Stimulated activated naive CD8-positive, alpha-beta T cell treated with anti-CD3 and anti-CD28 coated beads, Interleukin-15, Interleukin-2, amounts not matched to agents 100 U/mL and 50 U/mL, for 24 hours (primary cell): ENCODE data around the gene SURF2.

Experiments used
- ATAC-seq: fragments of 150-1000 bp; cut with Tn5 transposase; one replicate; pipeline ENCODE4 v1.10.0; 2021
- DNase-seq: peaks from one replicate; pipeline ENCODE4 v3.0.0; 2021

Gene SURF2

DNA sequence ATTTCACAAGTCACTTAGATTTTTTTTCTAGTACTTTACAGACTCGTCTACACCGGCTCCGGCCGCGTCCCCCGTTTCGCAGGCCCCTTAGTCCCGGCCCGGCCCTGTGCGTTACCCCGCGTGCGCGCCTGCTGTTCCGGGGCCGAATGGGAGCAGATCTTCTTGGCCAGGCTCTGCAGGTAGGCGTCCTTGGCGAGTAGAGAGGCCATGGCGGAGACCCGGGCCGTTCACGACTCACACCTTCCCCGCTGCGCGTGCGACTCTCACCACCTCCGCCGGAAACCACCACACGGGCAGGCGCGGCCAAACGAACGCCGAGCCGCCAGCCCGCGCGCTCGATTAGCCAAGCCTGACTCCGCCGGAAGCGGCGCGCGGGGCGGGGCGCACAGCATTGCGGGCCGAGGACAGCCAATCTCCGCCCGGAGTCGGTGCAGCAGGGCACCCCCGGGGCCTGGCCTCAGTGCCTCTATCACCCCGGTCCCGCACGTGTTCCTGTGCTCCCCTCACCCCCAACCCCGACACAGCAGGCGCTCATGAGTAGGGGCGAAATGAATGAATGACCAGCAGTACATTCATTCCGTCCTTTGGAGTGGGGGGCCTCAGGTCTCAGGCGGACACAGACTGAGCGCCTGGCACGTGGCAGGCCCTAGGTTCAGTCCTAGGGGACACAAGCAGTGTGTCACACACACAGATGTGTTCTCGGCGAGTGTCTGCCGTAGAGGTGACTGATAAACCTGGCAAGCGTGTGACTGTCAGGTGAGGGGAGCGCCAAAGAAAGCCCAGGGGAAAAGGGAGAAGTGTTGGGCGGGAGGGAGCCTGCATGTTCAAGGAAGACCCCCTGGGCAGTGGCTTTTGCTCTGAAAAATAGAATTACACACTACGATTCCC is 20.2 kb upstream of the SURF2 start, which contains the start of gene SURF6:
Gene SURF6, minus strand, starts transcription at position 265 of the 888 bp plus-strand sequence. Its CDS starts 56 bp downstream, at position 209.
- peak; percentile 98 for ATAC-seq

DNA sequence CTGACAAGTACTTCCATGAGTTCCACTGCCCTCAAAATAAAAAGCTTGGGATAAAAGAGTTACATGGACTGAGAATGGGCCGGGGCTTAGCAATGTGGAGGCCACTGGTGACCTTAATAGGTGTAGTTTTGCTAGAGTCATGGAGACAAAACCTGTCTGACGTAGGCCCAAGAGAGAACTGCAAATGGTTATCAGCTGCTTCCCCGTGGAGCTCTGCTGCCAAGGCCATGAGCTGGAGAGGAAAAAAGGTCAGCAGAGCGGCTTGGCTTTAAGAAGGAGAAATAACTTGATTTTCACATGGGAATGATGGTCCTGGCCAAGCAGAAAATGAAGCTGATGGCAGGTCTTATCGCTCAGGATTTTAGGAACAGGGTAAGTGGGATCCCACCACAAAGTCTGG is 16.7 kb upstream of the SURF2 start:
- no peak for ATAC-seq
- DNase-seq, result peak; percentile 2

More for the DNA sequence above, 20.2 kb upstream of the SURF2 start, which contains the start of gene SURF6:
- DNase-seq, result peak; percentile 96

DNA sequence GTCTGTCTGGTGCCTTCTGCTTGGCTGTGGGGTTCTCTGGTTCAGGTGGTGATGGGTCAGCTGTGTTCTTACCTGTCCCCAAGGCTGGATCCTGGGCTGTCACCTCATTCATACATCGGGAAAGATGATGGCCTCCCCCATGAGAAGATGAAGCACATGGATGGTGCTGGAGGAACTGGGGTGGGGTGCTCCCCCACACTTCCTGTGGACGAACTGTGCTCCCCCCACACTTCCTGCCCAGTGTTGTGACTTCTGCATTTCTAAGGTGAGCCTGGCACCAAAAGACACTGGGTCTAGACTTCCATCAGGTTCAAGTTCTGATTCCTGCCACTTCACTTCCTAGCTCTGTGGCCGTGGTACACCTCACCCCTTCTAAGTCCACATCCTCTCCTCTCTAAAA is 16.1 kb upstream of the SURF2 start:
- ATAC-seq, result no peak

DNA sequence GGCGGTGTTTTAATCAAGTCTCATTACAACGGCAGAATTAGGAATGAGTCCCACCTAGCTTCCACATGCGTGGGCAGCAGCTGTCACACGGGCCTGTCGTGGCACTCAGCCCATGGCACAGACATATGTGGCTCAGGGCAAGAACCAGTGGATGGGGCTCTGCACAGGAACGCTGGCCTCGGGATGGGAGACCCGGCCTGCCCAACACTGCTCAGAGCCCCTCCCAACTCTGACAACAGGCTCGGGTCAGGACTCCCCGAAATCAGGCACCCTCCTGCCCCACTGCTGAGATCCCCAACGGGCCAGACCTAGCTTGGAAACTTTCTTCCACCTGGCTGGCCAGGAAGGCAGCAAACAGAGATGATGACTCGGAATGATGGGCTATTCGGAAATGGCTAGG is 15.4 kb upstream of the SURF2 start:
- no peak for ATAC-seq
- DNase-seq, result no peak

More for the DNA sequence above, 16.1 kb upstream of the SURF2 start:
- DNase-seq, result no peak

DNA sequence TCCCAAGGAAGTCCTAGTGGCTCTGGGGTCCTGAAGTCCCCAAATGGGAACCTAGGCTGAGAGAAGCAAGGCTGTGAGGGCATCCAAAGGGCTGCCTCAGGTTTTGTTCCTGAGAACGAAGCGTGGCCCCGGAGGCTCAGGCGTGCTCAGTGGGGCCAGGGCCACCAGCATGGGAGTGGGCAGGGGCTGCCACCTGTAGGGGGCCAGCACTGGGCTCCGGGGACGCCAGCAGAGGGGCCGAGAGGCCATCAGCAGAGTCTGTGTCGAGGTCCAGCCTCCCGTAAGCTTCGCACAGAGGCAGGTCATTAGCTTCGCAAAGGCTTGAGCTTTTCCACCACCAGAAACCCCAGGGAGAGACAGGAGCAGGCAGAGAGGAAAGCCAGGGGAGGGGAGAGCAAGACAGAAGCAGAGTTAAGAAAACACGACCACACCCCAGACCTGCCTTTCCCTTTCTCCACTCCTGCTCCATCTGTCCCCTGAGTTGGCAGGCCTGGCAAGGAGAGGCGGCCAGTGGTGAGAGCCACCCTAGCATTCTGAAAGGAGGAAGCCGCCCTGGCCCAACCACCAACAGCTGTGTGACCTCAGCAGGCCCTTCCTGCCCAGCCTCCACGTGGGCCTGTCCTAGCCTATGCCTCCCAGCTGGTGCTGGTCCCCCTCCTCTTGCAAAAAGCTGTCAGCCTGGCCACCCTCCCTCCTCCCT is 14.8 kb upstream of the SURF2 start:
- ATAC-seq (no peak), DNase-seq (no peak)

DNA sequence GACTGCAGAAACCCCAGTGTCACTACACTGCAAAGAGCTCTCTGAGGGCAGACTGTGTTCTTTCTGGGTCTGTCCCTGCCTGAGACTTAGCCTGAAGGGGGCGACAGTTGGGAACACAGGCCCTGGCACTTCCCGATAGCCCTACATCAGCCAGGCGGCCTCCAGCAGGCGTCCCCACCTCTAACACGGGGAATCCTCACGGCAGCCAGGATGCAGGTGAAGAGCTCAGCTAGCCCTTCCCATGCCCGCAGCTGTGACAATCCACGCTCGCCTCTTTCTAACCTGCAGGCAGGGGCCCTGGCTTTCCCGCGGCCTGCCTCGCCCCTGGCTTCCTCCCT is 14.3 kb upstream of the SURF2 start:
- DNase-seq (no peak), ATAC-seq (no peak)

DNA sequence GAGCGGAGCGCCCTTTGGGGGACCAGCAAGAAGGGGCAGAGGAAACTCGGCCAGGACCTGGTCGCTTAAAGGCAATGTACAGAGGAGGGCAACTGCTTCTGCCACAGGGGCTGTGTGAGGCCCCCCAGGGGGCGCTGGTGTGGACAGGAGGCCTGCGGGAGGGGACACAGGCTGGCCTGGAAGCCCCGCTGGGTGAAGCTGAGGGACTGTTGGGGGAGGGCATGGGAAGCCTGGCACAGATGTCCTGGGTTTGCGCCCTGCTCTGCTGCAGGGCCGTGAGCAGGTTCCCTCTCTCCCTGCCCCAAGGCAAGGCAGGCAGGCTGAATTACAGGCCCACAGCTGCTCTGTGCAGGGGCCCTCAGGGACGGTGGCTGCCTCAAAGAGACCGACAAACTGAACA is 13.8 kb upstream of the SURF2 start:
- no peak for DNase-seq
- no peak for ATAC-seq

DNA sequence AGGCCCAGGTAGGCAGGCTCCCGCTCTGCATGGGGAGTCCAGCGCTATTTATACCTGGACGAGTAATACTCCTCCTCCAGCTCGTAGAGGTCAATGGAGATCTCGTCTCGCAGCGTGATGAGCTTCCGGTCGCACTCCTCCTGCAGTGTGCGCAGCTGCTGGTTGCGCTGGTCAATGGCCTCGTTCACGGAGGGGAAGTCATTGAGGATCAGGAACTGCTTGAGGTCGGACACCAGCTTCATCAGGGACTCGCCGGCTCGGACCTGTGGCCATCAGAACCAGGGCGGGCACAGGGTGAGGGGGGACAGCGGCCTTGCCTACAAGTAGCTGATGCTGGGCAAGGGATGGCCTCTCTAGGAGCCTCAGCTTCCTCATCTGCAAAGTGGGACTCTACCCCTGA is 12.3 kb upstream of the SURF2 start:
- no peak for ATAC-seq
- DNase-seq, result no peak

DNA sequence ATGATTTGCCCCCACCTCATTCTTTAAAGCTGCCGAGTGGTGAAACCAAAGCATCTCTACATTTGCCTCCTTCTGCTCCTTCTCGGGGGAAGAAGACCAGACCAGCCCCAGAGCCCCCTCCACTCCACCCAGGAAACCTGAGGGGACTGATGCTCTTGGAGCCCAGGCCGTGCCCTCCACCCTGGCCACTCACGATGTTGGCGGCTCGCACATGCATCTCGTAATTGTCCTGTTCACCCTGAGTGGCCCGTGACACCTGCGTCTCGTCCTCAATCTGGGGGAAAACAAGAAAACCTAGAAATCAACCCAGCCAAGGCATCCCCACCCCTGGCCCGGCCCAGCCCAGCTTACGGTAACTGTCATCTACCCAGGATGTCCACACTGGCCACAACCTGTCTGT is 11.4 kb upstream of the SURF2 start:
- ATAC-seq, result no peak
- no peak for DNase-seq

DNA sequence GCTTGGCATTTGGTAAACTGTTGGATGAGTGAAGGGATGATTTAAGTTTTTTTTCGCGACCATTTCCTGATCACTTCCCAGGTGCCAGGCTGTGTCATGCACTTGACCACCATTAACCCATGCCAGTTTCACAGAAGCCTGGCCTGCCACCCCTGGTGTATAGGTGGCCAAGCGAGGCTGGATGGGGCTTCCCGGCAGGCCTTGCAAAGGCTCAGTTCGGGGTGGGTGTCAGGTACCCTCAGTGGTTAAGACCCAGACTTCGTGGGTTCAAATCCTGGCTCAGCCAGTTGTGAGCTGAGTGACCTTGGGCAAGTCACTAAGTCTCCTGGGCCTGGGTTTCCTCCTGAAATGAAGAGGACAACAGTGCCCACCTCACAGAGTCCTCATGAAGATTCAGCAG is 10.8 kb upstream of the SURF2 start:
- ATAC-seq, result no peak

DNA sequence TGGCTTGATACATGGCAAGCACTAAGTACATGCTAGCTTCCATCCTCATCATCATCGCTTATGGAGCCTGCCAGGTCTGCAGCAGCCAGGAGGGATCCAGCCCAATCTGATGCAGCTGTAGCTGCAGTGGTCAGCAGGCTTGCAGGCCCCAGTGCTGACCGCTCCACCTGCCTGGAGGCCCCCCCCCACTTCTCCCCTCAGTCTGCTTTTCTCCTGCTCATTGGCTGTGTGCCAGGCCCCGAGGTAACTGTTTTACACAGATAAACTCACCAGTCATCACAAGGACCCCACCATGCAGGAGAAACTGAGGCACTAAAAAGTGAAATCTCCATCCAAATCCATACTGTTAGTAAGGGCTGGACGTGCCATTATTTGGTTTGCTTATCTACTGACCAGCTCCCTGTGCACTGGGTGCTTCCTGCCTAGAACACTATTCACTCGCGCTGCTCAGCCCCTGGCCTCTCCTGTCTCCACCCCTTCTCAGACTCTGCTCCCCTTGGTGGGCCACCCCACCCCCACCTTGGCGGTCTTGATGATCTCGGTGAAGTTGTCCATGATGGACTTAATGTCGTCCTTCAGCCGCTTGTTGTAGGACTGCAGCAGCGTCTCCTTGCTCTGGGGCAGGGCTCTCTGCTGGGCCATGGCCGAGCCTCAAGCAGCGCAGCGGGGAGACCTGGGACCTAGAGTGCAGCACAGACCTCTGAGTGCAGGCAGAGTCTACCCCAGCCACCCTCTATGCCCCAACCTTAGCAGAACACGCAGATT is 10.1 kb upstream of the SURF2 start:
- DNase-seq (no peak), ATAC-seq (no peak)

More for the DNA sequence above, 10.8 kb upstream of the SURF2 start:
- no peak for DNase-seq

DNA sequence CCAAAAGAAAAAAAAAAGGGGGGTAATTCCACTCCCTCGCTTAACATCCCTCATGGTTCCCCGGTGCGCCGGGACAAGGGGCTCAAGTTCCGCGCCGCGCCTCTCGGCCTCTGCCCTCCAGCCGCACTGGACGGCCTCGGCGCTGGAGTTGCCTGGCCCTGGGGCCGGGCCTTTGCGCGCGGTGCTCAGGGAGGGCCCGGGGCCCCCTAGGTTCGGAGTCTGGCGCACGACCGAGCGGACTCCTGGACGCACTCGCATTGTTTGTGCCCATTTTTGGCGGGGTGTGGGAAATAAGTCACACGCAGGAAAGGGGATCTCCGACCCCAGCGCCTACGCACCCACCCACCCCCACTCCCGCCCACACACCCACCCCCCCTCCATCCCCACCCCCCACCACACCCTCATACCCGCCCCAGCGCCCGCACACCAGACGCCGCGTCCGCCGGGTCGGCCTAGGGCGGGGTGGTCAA is 8.8 kb upstream of the SURF2 start:
- peak; percentile 56 for DNase-seq

DNA sequence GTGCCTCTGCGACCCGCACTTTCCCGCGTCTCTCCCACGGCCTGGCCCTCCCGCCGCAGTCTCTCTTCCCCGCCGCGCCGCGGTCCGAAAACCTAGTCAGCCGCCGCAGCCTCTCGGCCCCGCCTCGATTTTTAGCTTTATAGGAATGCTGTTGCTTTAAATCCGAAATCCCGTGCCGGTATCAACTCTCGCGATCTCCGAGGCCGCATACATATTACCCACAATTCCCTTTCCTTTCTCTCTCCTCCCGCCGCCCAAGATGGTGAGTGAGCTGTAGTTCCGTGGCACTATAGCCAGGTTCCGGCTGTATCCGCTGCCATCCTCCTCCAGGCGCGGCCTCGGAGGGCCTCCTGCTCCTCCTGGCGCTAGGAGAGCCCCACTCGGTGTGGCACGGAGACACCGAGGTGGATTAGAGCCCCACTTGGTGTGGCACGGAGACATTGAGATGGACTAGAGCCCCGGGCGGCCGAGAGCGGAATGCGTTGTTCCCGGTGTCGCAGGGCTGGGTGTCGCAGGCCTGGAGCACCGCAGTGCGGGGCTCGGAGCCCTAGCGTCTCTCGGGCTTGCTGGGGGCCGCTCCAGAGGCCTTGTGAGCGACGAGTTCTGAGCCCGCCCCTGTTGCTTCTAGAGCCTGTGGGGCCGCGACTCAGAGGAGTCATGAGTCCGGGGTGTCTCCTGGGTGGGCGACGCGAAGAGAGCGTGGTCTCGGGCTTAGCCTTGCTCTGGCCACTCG is 8.2 kb upstream of the SURF2 start, which contains the start of the genes MED22 and RPL7A:
Gene MED22, minus strand, starts transcription at position 147 of the 733 bp plus-strand sequence. CDS start 1,469 bp downstream, outside the sequence.
Gene RPL7A, plus strand, starts transcription at position 234 of the 733 bp plus-strand sequence. Its CDS starts 26 bp downstream, at position 260.
- peak; percentile 73 for ATAC-seq
- peak; percentile 91 for DNase-seq

More for the DNA sequence above, 8.8 kb upstream of the SURF2 start:
- ATAC-seq, result peak; percentile 47

DNA sequence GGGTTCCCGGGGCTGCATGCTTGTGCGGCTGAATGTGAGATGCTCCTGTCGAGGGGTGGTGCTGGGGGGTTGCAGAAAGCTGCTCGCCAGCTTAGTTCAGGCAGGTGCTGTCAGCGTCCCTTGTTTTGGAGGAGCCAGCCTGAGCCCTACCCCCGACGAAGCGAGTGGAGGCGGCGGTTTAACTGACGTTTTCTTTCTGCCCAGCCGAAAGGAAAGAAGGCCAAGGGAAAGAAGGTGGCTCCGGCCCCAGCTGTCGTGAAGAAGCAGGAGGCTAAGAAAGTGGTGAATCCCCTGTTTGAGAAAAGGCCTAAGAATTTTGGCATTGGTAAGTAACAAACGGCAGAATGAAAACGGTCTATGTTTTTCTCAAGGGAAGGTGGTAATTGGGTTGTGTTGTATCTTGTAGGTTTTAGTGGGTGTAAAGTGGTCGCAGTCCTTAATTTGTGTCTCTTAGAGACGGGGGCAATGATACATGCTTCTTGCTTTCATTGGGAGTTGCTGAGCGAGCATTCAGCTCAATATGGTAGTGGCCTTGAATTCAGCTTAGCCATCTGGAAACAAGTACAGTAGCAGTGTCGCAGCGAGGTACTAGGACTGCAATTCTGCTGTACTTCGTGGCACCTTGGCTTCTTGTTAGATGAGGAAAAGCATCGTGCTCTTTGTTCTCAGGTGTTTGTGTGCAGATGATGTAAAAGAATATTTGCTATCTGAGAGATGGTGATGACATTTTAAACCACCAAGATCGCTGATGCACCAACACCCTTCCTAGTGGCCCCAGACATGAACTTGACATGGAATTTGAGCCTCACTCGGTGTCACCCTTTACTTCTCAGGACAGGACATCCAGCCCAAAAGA is 7.4 kb upstream of the SURF2 start:
- no peak for ATAC-seq
- DNase-seq, result no peak

DNA sequence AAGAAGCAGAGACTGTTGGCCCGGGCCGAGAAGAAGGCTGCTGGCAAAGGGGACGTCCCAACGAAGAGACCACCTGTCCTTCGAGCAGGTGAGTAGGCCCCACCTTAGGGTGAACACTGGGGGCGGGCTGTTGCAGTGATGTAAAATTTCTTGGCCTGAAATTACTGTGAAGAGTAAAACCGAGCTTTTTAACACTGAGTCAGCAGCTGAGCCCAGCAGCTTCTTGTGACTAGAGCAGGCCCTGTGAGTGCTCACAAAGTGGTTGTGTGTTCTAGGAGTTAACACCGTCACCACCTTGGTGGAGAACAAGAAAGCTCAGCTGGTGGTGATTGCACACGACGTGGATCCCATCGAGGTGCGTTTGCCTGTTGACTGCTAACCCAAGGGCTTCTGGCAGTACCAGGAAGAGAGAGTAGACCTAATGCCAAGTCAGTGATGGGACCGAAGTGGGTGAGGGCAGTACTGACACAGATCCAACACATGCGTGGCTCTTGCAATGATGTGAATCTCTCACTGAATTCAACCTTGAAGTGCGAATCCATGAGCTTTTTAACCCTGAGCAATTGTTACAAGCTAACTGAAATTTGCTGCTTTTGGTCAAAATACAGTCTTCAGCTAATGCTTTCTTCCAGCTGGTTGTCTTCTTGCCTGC is 6.3 kb upstream of the SURF2 start:
- DNase-seq (no peak), ATAC-seq (no peak)

DNA sequence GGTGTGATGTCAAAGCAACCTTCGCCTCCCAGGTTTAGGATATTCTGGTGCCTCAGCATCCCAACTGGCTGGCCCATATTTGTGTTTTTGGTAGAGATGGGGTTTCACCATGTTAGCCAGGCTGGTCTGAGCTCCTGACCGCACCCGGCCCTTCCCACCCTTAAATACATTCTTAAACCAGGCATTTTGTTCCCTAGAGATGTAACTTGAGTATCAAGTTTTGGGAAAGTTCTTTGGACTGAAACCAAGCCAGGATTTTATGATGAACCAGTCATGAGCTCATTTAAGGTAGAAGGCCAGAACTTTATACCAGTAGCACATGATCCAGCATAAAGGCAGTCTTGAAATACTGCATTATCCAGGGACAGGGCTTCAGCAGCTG is 4.8 kb upstream of the SURF2 start:
- ATAC-seq (no peak), DNase-seq (no peak)

DNA sequence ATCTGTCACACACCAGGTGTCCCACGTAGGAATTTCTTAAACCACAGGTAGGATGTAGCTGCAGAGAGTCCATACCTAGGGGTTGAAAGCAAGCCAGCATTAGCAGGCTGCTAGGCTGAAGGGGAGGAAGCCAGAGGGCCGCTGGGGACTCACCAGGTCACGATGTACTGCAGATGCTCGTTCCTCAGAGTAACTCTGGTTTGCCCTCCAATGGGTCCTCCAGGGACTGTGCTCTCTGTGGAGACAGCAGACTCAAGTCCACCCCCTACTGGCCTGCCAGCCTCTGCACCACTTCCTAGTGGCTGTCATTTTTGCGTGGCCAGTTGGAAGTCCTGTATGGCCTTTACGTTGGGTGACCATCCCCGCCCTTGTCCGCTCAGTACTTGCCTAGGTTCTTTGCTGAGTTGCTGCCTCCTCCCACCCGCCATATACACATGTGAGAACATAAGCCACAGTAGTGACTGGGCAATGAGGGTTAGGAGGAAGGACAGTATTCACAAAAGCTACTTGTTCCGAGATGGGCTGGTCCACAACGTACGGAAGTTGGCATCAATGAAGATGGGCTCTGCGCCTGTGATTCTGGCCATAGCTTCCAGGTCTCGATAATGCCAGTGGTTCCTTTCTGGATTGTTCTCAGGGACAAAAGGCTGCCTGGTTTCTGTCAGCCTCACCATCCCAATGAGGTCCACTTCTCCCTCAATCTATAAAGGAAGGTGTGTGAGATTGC is 4.3 kb upstream of the SURF2 start:
- DNase-seq (peak; percentile 70), ATAC-seq (peak; percentile 24)

DNA sequence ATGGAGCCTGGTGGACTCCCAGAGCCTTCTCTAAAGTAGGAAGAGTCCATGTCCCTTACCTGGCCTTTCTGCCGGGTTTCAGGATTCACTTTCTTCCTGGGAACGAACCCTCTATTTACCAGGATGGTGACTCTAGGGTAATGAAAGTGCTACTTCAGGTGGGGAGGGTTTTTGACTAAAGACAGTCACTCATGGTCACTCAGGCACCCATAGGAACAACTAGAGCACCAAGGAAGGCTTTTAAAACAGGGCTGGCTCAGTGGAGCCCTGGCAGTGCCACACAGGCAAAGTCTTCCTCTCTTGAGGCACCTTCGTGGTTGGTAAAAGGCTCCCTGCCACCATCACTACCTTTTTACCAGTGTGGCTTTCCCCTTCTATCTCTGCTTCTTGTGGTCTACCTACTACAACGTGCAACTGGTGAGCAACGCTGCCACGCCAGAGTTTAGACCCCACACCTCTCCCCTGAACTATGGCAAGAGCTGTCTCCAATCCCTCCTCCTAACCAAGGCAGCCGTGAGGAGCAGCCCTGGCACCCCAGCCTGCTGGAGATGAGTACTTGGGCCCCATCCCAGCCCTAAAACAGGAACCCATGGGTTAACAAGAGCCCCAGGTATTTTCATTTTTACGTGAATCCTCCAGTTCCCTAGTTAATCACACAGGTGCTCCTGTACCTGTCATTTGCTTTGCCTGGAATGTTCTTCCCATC is 3.6 kb upstream of the SURF2 start:
- no peak for DNase-seq
- ATAC-seq, result no peak

DNA sequence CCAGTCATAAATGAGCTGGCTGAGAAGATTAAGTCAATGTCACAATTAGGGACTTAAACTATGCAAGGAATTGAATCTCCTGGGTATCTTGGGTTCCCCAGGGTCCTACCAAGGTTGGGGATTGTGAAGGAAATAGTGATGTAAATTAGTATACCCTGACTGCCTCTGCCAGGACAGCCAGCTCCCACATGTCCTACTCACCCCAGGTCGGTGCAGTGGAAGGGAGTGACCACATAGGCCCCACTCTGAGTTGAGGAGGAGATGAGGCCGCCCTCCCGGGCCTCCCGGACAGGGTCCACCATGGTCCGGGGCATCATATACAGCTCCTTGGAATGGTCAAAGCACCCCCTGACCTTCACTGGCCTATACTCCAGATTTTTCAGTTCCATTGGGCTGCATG is 2.8 kb upstream of the SURF2 start:
- DNase-seq, result no peak
- ATAC-seq, result no peak
